Neural cell (in vitro differentiated cells): ENCODE data around the gene PLA2G4F. TPM values are rescaled to one million over a fixed set of nuclear protein-coding genes. Genes with fewer than 3 reads are reported as not detected.

ENCODE experiments used
- H2AFZ ChIP-seq: fragments of 200-600, 300-800 bp; sonication (generic), shearing (Covaris generic); 2 replicates; pipeline ENCODE4 v1.6.0; 2014; ENCODE audit warnings: low read depth, mild to moderate bottlenecking, antibody characterized with exemption, low read length, moderate library complexity
- H3F3A ChIP-seq: fragments of 200-600 bp; shearing (Covaris generic); 2 replicates; pipeline ENCODE4 v1.6.1; 2016; ENCODE audit warnings: mild to moderate bottlenecking, moderate library complexity, mixed read lengths, antibody characterized with exemption, low read length; ENCODE audit not compliant: insufficient read depth, poor library complexity, severe bottlenecking
- H3K27ac ChIP-seq: fragments of 200-600, 300-800 bp; sonication (generic), shearing (Covaris generic); 2 replicates; pipeline ENCODE4 v1.5.1; 2014; ENCODE audit warnings: mild to moderate bottlenecking, low read length, moderate library complexity
- H3K27me3 ChIP-seq: fragments of 300-800, 200-600 bp; sonication (generic), shearing (Covaris generic); 2 replicates; pipeline ENCODE4 v1.6.0; 2014; ENCODE audit warnings: mild to moderate bottlenecking, low read depth, low read length, moderate library complexity; ENCODE audit not compliant: insufficient read depth
- H3K36me3 ChIP-seq: fragments of 300-800, 200-600 bp; sonication (generic), shearing (Covaris generic); 2 replicates; pipeline ENCODE4 v1.5.1; 2014; ENCODE audit warnings: mild to moderate bottlenecking, antibody characterized with exemption, low read length, moderate library complexity; ENCODE audit not compliant: insufficient read depth
- H3K4me2 ChIP-seq: fragments of 300-800, 200-600 bp; sonication (generic), shearing (Covaris generic); 2 replicates; pipeline ENCODE4 v1.6.0; 2014; ENCODE audit warnings: mild to moderate bottlenecking, low read length
- H3K4me3 ChIP-seq: fragments of 300-800, 200-600 bp; sonication (generic), shearing (Covaris generic); 2 replicates; pipeline ENCODE4 v1.5.1; 2014; ENCODE audit warnings: mild to moderate bottlenecking, low read length, moderate library complexity
- H3K79me2 ChIP-seq: fragments of 200-600 bp; shearing (Covaris generic); replicated peaks from 2 replicates; pipeline ENCODE4 v1.6.0; 2014; ENCODE audit warnings: mild to moderate bottlenecking, low read length, moderate library complexity; ENCODE audit not compliant: insufficient read depth
- H3K9ac ChIP-seq: fragments of 300-800, 200-600 bp; sonication (generic), shearing (Covaris generic); 2 replicates; pipeline ENCODE4 v1.6.1; 2016; ENCODE audit warnings: mild to moderate bottlenecking, low read length, mixed read lengths
- H3K9me2 ChIP-seq: fragments of 200-600 bp; shearing (Covaris generic); 2 replicates; pipeline ENCODE4 v1.6.1; 2016; ENCODE audit warnings: mild to moderate bottlenecking, low read length, mixed read lengths; ENCODE audit not compliant: insufficient read depth
- H3K9me3 ChIP-seq: fragments of 200-600, 300-800 bp; sonication (generic), shearing (Covaris generic); 2 replicates; pipeline ENCODE4 v1.6.1; 2016; ENCODE audit warnings: mild to moderate bottlenecking, mixed run types, low read length, moderate library complexity, mixed read lengths
- H4K20me1 ChIP-seq: fragments of 200-600 bp; shearing (Covaris generic); 2 replicates; pipeline ENCODE4 v1.6.1; 2016; ENCODE audit warnings: mild to moderate bottlenecking, mixed run types; ENCODE audit not compliant: insufficient read depth
- EP300 ChIP-seq: fragments of 450-650 bp; conservative IDR thresholded peaks from 2 replicates; pipeline ENCODE4 v1.6.1; 2014; ENCODE audit warnings: antibody characterized with exemption, mild to moderate bottlenecking, moderate library complexity; ENCODE audit not compliant: poor library complexity, severe bottlenecking
- EZH2 ChIP-seq: fragments of 200-600, 300-800 bp; shearing (Covaris generic), sonication (generic); IDR thresholded peaks from 2 replicates; pipeline ENCODE4 v1.6.1; 2014; ENCODE audit warnings: antibody characterized with exemption, low read length, borderline replicate concordance, mild to moderate bottlenecking; ENCODE audit not compliant: insufficient read depth, poor library complexity, severe bottlenecking
- MXI1 ChIP-seq: fragments of 450-650 bp; conservative IDR thresholded peaks from 2 replicates; pipeline ENCODE4 v1.6.1; 2014; ENCODE audit warnings: antibody characterized with exemption, mild to moderate bottlenecking; ENCODE audit not compliant: poor library complexity, severe bottlenecking
- POLR2AphosphoS5 ChIP-seq: IDR thresholded peaks from 2 replicates; pipeline ENCODE4 v1.6.1; 2012
- RAD21 ChIP-seq: fragments of 450-650 bp; conservative IDR thresholded peaks from 2 replicates; pipeline ENCODE4 v1.6.1; 2014; ENCODE audit warnings: antibody characterized with exemption, mild to moderate bottlenecking, moderate library complexity
- REST ChIP-seq: IDR thresholded peaks from 2 replicates; pipeline ENCODE4 v1.6.1; 2012; ENCODE audit warnings: borderline replicate concordance
- SMC3 ChIP-seq: fragments of 450-650 bp; conservative IDR thresholded peaks from 2 replicates; pipeline ENCODE4 v1.6.1; 2014; ENCODE audit warnings: antibody characterized with exemption, mild to moderate bottlenecking, moderate library complexity; ENCODE audit not compliant: poor library complexity
- TAF1 ChIP-seq: IDR thresholded peaks from 2 replicates; pipeline ENCODE4 v1.6.1; 2012; ENCODE audit warnings: low read depth
- polyA plus RNA-seq: library from polyadenylated mRNA; depleted of rRNA; stranded (reverse); fragments of >200 nt; gene quantifications from 2 replicates; pipeline ENCODE4 v1.2.3, GENCODE V29; 2014
- TF ChIP-seq, protein P1 (sequence below): fragments of 450-650 bp; IDR thresholded peaks from 2 replicates; pipeline ENCODE4 v1.5.1; 2014; ENCODE audit warnings: antibody characterized with exemption, mild to moderate bottlenecking, moderate library complexity; ENCODE audit not compliant: poor library complexity, severe bottlenecking

PLA2G4F gene
- polyA plus RNA-seq, 1 donor from 2014 or later = not detected

DNA sequence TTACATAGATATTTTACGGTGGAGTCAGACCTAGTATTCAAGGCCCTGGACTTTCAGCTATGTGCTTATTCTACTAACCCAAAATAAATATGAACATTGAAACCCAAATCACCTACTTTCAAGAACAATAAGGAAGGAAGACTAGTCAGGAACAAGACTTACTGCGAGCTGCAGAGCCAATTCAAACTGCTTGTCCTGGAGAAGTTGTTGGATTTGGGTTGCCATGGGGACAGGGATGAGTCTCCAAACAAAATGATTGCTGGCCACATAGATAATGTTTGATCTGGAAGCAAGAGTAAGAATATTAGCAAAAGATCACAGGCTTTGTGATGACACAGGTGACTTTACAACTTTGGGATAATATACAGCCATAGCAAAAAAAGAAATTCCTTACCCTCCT, 21.6 kb upstream of the PLA2G4F start:
- Histone ChIP-seq H3K36me3 (peaks cover 11% of the 10 kb centered on the region), H3K9me2 (no peaks in the 10 kb centered on the region), H3K27me3 (no peaks in the 10 kb centered on the region), H2AFZ (no peak overlapping the region), H3K79me2 (no peaks in the 10 kb centered on the region), H3F3A (no peaks in the 10 kb centered on the region), H3K27ac (no peak overlapping the region), H3K4me3 (no peak overlapping the region), H3K9ac (no peak overlapping the region), H3K4me2 (no peak overlapping the region), H4K20me1 (no peaks in the 10 kb centered on the region), H3K9me3 (no peaks in the 10 kb centered on the region)
- TF ChIP-seq EZH2 (no peak), REST (no peak), POLR2AphosphoS5 (no peak), EP300 (no peak), MXI1 (no peak)

DNA sequence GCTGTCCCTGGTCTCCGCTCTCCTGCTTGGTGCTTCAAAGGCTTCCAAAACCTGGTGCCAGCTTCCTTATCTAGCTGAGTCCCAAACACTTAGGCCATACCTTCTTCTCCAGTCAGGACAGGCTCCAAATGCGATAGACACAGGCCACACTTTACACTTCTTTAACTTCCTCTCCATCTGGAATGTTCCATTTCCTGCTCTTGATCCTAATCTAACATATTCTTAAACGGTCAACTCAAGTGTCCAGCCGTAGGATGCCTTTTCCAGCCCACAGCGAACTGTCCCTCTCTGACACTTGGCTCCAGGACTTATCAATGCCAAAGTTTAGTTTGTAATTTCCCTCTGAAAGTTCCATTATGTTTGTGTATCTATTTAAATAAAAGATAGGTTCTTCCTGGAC, 19.2 kb upstream of the PLA2G4F start:
- Histone ChIP-seq H3K9me2 (no peaks in the 10 kb centered on the region), H3K4me2 (no peak overlapping the region), H3K9ac (no peak overlapping the region), H3K27me3 (no peaks in the 10 kb centered on the region), H3K36me3 (peaks cover 9% of the 10 kb centered on the region), H3K27ac (no peak overlapping the region), H3K79me2 (no peaks in the 10 kb centered on the region), H2AFZ (no peak overlapping the region), H3K9me3 (no peaks in the 10 kb centered on the region), H3K4me3 (no peak overlapping the region), H3F3A (no peaks in the 10 kb centered on the region), H4K20me1 (no peaks in the 10 kb centered on the region)
- TF ChIP-seq MXI1 = no peak
- TF ChIP-seq SMC3 = no peak
- no peak for TF ChIP-seq EP300
- no peak for TF ChIP-seq EZH2
- no peak for TF ChIP-seq REST
- TF ChIP-seq RAD21 = no peak
- TF ChIP-seq, protein P1, sequence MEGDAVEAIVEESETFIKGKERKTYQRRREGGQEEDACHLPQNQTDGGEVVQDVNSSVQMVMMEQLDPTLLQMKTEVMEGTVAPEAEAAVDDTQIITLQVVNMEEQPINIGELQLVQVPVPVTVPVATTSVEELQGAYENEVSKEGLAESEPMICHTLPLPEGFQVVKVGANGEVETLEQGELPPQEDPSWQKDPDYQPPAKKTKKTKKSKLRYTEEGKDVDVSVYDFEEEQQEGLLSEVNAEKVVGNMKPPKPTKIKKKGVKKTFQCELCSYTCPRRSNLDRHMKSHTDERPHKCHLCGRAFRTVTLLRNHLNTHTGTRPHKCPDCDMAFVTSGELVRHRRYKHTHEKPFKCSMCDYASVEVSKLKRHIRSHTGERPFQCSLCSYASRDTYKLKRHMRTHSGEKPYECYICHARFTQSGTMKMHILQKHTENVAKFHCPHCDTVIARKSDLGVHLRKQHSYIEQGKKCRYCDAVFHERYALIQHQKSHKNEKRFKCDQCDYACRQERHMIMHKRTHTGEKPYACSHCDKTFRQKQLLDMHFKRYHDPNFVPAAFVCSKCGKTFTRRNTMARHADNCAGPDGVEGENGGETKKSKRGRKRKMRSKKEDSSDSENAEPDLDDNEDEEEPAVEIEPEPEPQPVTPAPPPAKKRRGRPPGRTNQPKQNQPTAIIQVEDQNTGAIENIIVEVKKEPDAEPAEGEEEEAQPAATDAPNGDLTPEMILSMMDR = no peak
- no peak for TF ChIP-seq TAF1
- TF ChIP-seq POLR2AphosphoS5 = no peak
